Endothelial cell of umbilical vein (primary cell): Measurements from ENCODE around the gene DLEC1. TPM values are rescaled to one million over a fixed set of nuclear protein-coding genes. Genes with fewer than 3 reads are reported as not detected.

ENCODE experiments used
- BruUV-seq: library from RNA; stranded (reverse); fragments of 400-500 nt; replicated peaks from 2 replicates; lab custom pipeline; 2021; lab: Mats Ljungman, UMichigan
- CTCF ChIA-PET: fragments of 300-600, 350-600 bp; sonication (Branson Sonifier 250); formaldehyde crosslinking; loops from one replicate; lab custom pipeline; 2021; ENCODE audit warnings: antibody characterized with exemption, inconsistent platforms; lab: Charles Lee
- POLR2A ChIA-PET: fragments of 300-600, 350-600 bp; sonication (Branson Sonifier 250); formaldehyde crosslinking; loops from one replicate; lab custom pipeline; 2021; ENCODE audit warnings: antibody characterized with exemption, inconsistent platforms; lab: Charles Lee
- DNase-seq: peaks from one replicate; pipeline ENCODE4 v3.0.0-alpha.2; 2011; ENCODE audit warnings: low read depth, low spot score
- FAIRE-seq: peaks from 2 replicates; lab custom pipeline; 2011; peaks lifted over from hg19 to GRCh38; lab: Jason Lieb, UNC
- H2AFZ ChIP-seq: 2 replicates; pipeline ENCODE4 v1.6.0; 2012; ENCODE audit warnings: low read depth, low read length, control low read depth, inconsistent platforms
- H3K27ac ChIP-seq: 2 replicates; pipeline ENCODE4 v1.5.1; 2011; ENCODE audit warnings: low read depth, mild to moderate bottlenecking, control low read depth, low read length, moderate library complexity; ENCODE audit not compliant: insufficient read depth
- H3K27me3 ChIP-seq, 2 experiments: 2 replicates each; pipeline versions ENCODE4 v1.6.0 to v1.6.1; 2011; ENCODE audit warnings: low read length in 2 of 2, mixed read lengths in 1 of 2; ENCODE audit not compliant: control insufficient read depth in 2 of 2, insufficient read depth in 2 of 2
- H3K36me3 ChIP-seq, 2 experiments: 2 replicates in 1 of 2; 3 replicates in 1 of 2; pipeline ENCODE4 v1.5.1; 2011; ENCODE audit warnings: low read length in 2 of 2, mild to moderate bottlenecking in 1 of 2, moderate library complexity in 1 of 2; ENCODE audit not compliant: control insufficient read depth in 2 of 2, insufficient read depth in 2 of 2; ENCODE audit errors: extremely low read depth in 1 of 2
- H3K4me1 ChIP-seq: 3 replicates; pipeline ENCODE4 v1.5.1; 2011; ENCODE audit warnings: mild to moderate bottlenecking, low read length; ENCODE audit not compliant: control insufficient read depth, insufficient read depth; ENCODE audit errors: extremely low read depth
- H3K4me2 ChIP-seq: 2 replicates; pipeline ENCODE4 v1.6.1; 2011; ENCODE audit warnings: low read length, control low read depth, mixed read lengths; ENCODE audit not compliant: insufficient read depth
- H3K4me3 ChIP-seq, 3 experiments: fragments of 200-600 bp in 1 of 3; sonication (generic), shearing (Covaris generic) in 1 of 3; replicated peaks in 1 of 3; 2 replicates each; pipeline ENCODE4 v1.5.1; 2011 to 2016; ENCODE audit warnings: control low read depth in 3 of 3, low read length in 3 of 3, mild to moderate bottlenecking in 2 of 3, inconsistent platforms in 1 of 3, low read depth in 1 of 3, moderate library complexity in 1 of 3; ENCODE audit not compliant: insufficient read depth in 1 of 3
- H3K79me2 ChIP-seq: 2 replicates; pipeline ENCODE4 v1.6.0; 2012; ENCODE audit warnings: low read length, inconsistent platforms; ENCODE audit not compliant: control insufficient read depth, insufficient read depth
- H3K9ac ChIP-seq: replicated peaks from 2 replicates; pipeline ENCODE3; 2011; ENCODE audit warnings: low read length, control low read depth; ENCODE audit not compliant: insufficient read depth; ENCODE audit errors: extremely low read depth
- H3K9me1 ChIP-seq: replicated peaks from 3 replicates; pipeline ENCODE4 v1.6.0; 2011; ENCODE audit warnings: mild to moderate bottlenecking, low read length; ENCODE audit not compliant: control insufficient read depth, insufficient read depth; ENCODE audit errors: extremely low read depth
- H3K9me3 ChIP-seq: replicated peaks from 2 replicates; pipeline ENCODE4 v1.5.1; 2012; ENCODE audit warnings: low read length, inconsistent platforms; ENCODE audit not compliant: control insufficient read depth, insufficient read depth
- H4K20me1 ChIP-seq: replicated peaks from 2 replicates; pipeline ENCODE3; 2011; ENCODE audit warnings: mild to moderate bottlenecking, low read length; ENCODE audit not compliant: control insufficient read depth, insufficient read depth; ENCODE audit errors: extremely low read depth
- EZH2 ChIP-seq: IDR thresholded peaks from 2 replicates; pipeline ENCODE4 v1.6.1; 2012; ENCODE audit warnings: borderline replicate concordance, low read depth, mild to moderate bottlenecking, moderate library complexity, low read length, inconsistent platforms; ENCODE audit not compliant: severe bottlenecking
- FOS ChIP-seq: IDR thresholded peaks from 2 replicates; pipeline ENCODE4 v1.6.1; 2011; ENCODE audit warnings: mild to moderate bottlenecking, low read length, moderate library complexity, borderline replicate concordance; ENCODE audit not compliant: insufficient read depth
- GATA2 ChIP-seq: IDR thresholded peaks from 2 replicates; pipeline ENCODE4 v1.7.0; 2011; ENCODE audit warnings: low read depth, mild to moderate bottlenecking, moderate library complexity, mixed read lengths, low read length; ENCODE audit not compliant: insufficient read length, insufficient read depth
- JUN ChIP-seq: IDR thresholded peaks from 2 replicates; pipeline ENCODE4 v1.6.1; 2011; ENCODE audit warnings: borderline replicate concordance, low read depth; ENCODE audit not compliant: insufficient read length, insufficient read depth
- MYC ChIP-seq: IDR thresholded peaks from one replicate; pipeline ENCODE4 v1.6.1; 2011; ENCODE audit warnings: mild to moderate bottlenecking, low read depth, low read length
- POLR2A ChIP-seq: IDR thresholded peaks from 2 replicates; pipeline ENCODE4 v1.6.1; 2012; ENCODE audit warnings: low read depth, mild to moderate bottlenecking, control low read depth, low read length
- POLR2AphosphoS5 ChIP-seq: IDR thresholded peaks from 2 replicates; pipeline ENCODE4 v1.6.1; 2012; ENCODE audit warnings: low read depth, mild to moderate bottlenecking, control low read depth, low read length, moderate library complexity; ENCODE audit not compliant: insufficient read depth
- dilution Hi-C: fragments of 300-500 bp; cut with MboI; formaldehyde crosslinking; loops from one replicate; pipeline ENCODE4 v1.15.0; 2019; ENCODE audit warnings: low sequenced_read_pairs; ENCODE audit not compliant: extremely low pct_ligation_motif_present
- intact Hi-C: fragments of 100-400 bp; cut with micrococcal nuclease; formaldehyde crosslinking; loops from one replicate; pipeline ENCODE4 v1.10.0; 2022
- polyA plus RNA-seq, 4 experiments: library from polyadenylated mRNA; depleted of rRNA in 3 of 4; stranded (reverse) in 3 of 4; unstranded in 1 of 4; fragments of >200 nt; gene quantifications; 2 replicates each; pipeline versions ENCODE4 v1.2.1 to v1.2.3, GENCODE V29; 2011 to 2012; ENCODE audit warnings: missing spikeins in 1 of 4
- total RNA-seq: library from RNA; stranded (reverse); gene quantifications from 2 replicates; pipeline ENCODE4 v1.2.3, GENCODE V29; 2021
- TF ChIP-seq, protein P1 (sequence below): IDR thresholded peaks from 2 replicates; pipeline ENCODE4 v1.6.1; 2011; ENCODE audit not compliant: insufficient read depth, insufficient read length
- TF ChIP-seq, protein P2 (sequence below), 2 donors: IDR thresholded peaks; 1 replicate in 1 of 2; 2 replicates in 1 of 2; pipeline ENCODE4 v1.5.1; 2011; ENCODE audit warnings: low read length in 2 of 2, mild to moderate bottlenecking in 2 of 2, moderate library complexity in 2 of 2, control low read depth in 1 of 2, inconsistent platforms in 1 of 2, low read depth in 1 of 2; ENCODE audit not compliant: insufficient read depth in 1 of 2; ENCODE audit errors: extremely low read depth in 1 of 2

The DLEC1 gene
- total and polyA plus RNA-seq, 2 donors (not counting 3 experiments of a cell fraction or from before 2014, with no cell fraction given), result not detected

DNA sequence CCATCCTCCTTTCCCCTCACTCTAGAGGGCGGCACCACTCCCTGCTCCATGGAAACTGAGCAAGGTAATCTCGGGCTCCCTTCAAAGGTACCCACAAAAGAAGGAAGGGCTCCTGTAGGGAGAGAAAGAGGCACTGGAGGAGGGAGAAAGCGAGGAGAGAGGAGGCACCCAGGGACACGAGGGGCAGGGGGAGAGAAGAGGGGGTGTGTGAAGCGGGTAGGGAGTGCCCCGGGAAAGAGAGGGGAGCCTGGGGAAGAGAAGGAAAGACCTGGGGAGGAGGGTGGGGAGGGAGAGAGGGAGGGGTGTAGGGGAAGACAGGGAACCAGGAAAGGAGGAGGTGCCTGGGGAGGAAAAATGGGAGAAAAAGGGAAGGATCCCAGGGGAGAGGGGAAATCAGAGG is 47.9 kb upstream of the DLEC1 start:
- H3K27ac ChIP-seq, result no peak overlapping the region
- BruUV-seq, result no TSS peak
- no peaks in the 10 kb centered on the region for H3K9me3 ChIP-seq
- H3K27me3 ChIP-seq, result no peaks in the 10 kb centered on the region
- no peak for TF ChIP-seq POLR2A
- TF ChIP-seq, protein P1, sequence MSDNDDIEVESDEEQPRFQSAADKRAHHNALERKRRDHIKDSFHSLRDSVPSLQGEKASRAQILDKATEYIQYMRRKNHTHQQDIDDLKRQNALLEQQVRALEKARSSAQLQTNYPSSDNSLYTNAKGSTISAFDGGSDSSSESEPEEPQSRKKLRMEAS, result no peak
- TF ChIP-seq POLR2AphosphoS5, result no peak
- TF ChIP-seq MYC, result no peak
- TF ChIP-seq JUN, result no peak
- no peak for TF ChIP-seq EZH2
- no peak for TF ChIP-seq GATA2
- TF ChIP-seq FOS, result no peak
- TF ChIP-seq, protein P2, sequence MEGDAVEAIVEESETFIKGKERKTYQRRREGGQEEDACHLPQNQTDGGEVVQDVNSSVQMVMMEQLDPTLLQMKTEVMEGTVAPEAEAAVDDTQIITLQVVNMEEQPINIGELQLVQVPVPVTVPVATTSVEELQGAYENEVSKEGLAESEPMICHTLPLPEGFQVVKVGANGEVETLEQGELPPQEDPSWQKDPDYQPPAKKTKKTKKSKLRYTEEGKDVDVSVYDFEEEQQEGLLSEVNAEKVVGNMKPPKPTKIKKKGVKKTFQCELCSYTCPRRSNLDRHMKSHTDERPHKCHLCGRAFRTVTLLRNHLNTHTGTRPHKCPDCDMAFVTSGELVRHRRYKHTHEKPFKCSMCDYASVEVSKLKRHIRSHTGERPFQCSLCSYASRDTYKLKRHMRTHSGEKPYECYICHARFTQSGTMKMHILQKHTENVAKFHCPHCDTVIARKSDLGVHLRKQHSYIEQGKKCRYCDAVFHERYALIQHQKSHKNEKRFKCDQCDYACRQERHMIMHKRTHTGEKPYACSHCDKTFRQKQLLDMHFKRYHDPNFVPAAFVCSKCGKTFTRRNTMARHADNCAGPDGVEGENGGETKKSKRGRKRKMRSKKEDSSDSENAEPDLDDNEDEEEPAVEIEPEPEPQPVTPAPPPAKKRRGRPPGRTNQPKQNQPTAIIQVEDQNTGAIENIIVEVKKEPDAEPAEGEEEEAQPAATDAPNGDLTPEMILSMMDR (IDR thresholded peaks at IDR 0.05; ENCODE audit: extremely low read depth in 1 of 2, insufficient read depth in 1 of 2, low read depth in 1 of 2, low read length in 2 of 2), result no peak
- no peaks in the 10 kb centered on the region for H4K20me1 ChIP-seq
- no peaks in the 10 kb centered on the region for H3K36me3 ChIP-seq
- H3K4me1 ChIP-seq, result peaks cover 10% of the 10 kb centered on the region
- DNase-seq (no peak), FAIRE-seq (no peak)
- H3K4me2 ChIP-seq, result no peak overlapping the region
- no peaks in the 10 kb centered on the region for H3K9me1 ChIP-seq
- no peaks in the 10 kb centered on the region for H3K79me2 ChIP-seq
- H3K4me3 ChIP-seq, result no peak overlapping the region
- dilution Hi-C loops, result no loop called here
- intact Hi-C loops, result no loop called here
- H2AFZ ChIP-seq, result no peak overlapping the region
- H3K9ac ChIP-seq, result no peak overlapping the region
- ChIA-PET POLR2A (no interaction called here), CTCF (no interaction called here)
